ENCODE data around the gene CCNY.

DNA sequence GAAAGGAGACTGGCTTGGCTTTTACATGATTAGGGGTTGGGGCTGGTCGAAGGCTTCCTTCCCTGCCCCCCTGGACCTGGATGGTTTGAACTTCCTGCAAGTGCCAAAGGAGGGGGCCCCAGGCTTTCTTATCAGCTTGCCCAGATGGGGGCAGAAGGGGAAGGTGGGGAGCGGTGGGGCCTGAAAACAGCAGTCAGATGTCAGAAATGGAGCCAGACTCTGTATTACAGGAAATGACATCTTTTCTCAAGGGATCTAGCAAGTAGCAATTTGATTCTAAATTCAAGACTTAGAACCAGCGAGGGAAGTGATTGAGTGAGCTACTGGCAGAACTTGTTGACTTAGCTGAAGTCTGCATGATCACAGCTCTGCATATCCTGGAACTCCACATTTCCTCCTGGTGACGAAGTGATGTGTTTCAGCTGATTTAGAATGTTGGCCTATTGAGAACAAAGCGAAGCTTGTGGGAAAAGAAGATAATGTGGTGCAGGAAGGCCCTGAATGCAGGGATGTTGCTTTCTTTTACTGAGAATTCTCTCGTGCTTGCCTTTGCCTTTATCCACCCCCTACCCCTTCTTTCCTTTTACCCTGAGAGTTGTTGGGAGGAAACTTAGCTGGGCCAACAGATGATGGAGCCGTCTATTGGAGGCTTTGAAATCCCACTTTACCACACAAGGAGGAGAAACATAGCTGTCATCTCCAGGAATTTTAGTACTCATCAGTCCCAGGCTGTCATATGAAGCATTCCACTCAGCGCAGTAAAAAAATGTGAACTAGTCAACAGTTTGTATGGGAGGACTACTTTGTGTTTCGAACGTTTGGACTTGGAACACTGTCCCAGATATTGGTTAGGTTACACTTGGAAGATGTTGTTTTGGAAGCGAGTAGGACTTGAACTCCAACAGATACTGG lies 43.2 kb downstream of the CCNY start:
- no peak for TF ChIP-seq CTCF (IDR thresholded peaks at IDR 0.05)
- TF ChIP-seq POLR2A (IDR thresholded peaks at IDR 0.05) = no peak
